ENCODE data around the gene MIPOL1.
"Not testable (repeated sequence)": the region's sequence is repeated elsewhere in the genome, so short reads cannot be mapped to it uniquely, and the experiment has no call there.

GRCh38 chr14:37189733-37190132, 8.0 kb upstream of the MIPOL1 start:
- TF ChIP-seq CTCF, POLR2A (IDR thresholded peaks at IDR 0.05): not testable (repeated sequence)
